Activated CD8-positive, alpha-beta T cell treated with anti-CD3 and anti-CD28 coated beads for 36 hours (primary cell): ENCODE results near the gene KRTAP2-2. TPM values are rescaled to one million over a fixed set of nuclear protein-coding genes. Genes with fewer than 3 reads are reported as not detected.

Experiments used
- ATAC-seq: fragments of 200-7000 bp; cut with Tn5 transposase; one replicate; pipeline ENCODE4 v1.10.0; 2021; ENCODE audit warnings: mild to moderate bottlenecking, moderate library complexity
- CTCF ChIA-PET: fragments of 350-600 bp; sonication (Branson Sonifier 250); formaldehyde crosslinking; loops from one replicate; lab custom pipeline; 2021; ENCODE audit warnings: antibody characterized with exemption; lab: Charles Lee
- POLR2A ChIA-PET: fragments of 350-600 bp; sonication (Branson Sonifier 250); formaldehyde crosslinking; loops from one replicate; lab custom pipeline; 2021; ENCODE audit warnings: antibody characterized with exemption; lab: Charles Lee
- DNase-seq: peaks from one replicate; pipeline ENCODE4 v3.0.0-alpha.2; 2020
- H3K27ac Mint-ChIP-seq: one replicate; pipeline ENCODE4 v1.8.0; 2021; ENCODE audit warnings: mild to moderate bottlenecking, mixed read lengths
- H3K27me3 Mint-ChIP-seq: one replicate; pipeline ENCODE4 v1.8.0; 2021; ENCODE audit warnings: mixed read lengths
- H3K36me3 Mint-ChIP-seq: one replicate; pipeline ENCODE4 v1.8.0; 2021; ENCODE audit warnings: low read depth, mixed read lengths
- H3K4me1 Mint-ChIP-seq: one replicate; pipeline ENCODE4 v1.8.0; 2021; ENCODE audit warnings: low read depth, mixed read lengths
- H3K4me3 Mint-ChIP-seq: one replicate; pipeline ENCODE4 v1.8.0; 2021; ENCODE audit warnings: mild to moderate bottlenecking, moderate library complexity, mixed read lengths
- H3K9me3 Mint-ChIP-seq: one replicate; pipeline ENCODE4 v1.8.0; 2021; ENCODE audit warnings: mixed read lengths
- intact Hi-C: fragments of 100-400 bp; cut with micrococcal nuclease; formaldehyde crosslinking; loops from one replicate; pipeline ENCODE4 v1.10.0; 2022
- total RNA-seq, 2 experiments: library from RNA; stranded (reverse); gene quantifications; one replicate each; pipeline ENCODE4 v1.2.3, GENCODE V29; 2021
- TF ChIP-seq, protein P1 (sequence below): fragments of 200-600 bp; IDR thresholded peaks from one replicate; pipeline ENCODE4 v1.8.0; 2022; ENCODE audit warnings: antibody characterized with exemption, mild to moderate bottlenecking

The KRTAP2-2 gene
- total RNA-seq, 2 experiments from 2014 or later: not detected

DNA sequence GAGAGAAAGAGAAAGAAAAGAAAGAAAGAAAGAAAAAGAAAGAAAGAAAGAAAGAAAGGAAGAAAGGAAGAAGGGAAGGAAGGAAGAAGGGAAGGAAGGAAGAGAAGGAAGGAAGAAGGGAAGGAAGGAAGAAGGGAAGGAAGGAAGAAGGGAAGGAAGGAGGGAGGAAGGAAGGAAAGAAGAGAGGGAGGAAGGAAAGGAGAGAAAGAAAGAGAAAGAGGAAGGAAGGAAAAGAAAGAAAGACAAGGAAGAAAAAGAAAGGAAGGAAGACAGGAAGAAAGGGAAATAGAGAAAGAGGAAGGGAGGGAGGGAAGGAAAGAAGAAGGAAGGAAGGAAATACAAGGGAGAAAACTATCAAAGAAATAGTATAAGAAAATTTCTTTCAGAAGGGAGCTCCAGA is 21.8 kb upstream of the KRTAP2-2 start:
- Mint-ChIP-seq H3K36me3 (no peaks in the 10 kb centered on the region), H3K4me3 (no peak overlapping the region), H3K9me3 (no peaks in the 10 kb centered on the region), H3K27ac (no peak overlapping the region), H3K27me3 (peaks cover 9% of the 10 kb centered on the region), H3K4me1 (no peaks in the 10 kb centered on the region)
- ATAC-seq (no peak), DNase-seq (no peak)
- intact Hi-C loops: no loop called here
- ChIA-PET POLR2A (no interaction called here), CTCF (no interaction called here)
- TF ChIP-seq, protein P1, sequence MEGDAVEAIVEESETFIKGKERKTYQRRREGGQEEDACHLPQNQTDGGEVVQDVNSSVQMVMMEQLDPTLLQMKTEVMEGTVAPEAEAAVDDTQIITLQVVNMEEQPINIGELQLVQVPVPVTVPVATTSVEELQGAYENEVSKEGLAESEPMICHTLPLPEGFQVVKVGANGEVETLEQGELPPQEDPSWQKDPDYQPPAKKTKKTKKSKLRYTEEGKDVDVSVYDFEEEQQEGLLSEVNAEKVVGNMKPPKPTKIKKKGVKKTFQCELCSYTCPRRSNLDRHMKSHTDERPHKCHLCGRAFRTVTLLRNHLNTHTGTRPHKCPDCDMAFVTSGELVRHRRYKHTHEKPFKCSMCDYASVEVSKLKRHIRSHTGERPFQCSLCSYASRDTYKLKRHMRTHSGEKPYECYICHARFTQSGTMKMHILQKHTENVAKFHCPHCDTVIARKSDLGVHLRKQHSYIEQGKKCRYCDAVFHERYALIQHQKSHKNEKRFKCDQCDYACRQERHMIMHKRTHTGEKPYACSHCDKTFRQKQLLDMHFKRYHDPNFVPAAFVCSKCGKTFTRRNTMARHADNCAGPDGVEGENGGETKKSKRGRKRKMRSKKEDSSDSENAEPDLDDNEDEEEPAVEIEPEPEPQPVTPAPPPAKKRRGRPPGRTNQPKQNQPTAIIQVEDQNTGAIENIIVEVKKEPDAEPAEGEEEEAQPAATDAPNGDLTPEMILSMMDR: no peak

DNA sequence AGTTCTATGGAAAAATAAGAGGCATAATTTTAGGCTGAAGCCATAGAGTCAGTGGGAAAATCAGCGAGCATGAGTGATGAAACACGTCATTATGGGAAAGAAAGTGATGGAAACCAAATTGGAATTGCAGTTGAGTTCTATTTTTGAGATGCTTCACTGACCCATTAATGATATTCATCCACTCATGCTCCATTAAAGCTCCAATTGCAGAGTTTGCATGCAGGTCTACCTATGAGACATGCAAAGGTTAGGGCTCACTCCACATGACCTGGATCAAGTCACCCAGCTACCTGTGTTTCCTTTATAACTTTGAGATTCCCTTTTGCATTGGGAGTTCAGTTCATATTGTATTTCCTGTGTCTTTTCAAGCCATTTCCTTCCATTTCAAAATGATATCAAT is 18.6 kb upstream of the KRTAP2-2 start:
- Mint-ChIP-seq H3K27me3 (peaks cover 9% of the 10 kb centered on the region), H3K27ac (no peak overlapping the region), H3K36me3 (no peaks in the 10 kb centered on the region), H3K4me3 (no peak overlapping the region), H3K9me3 (no peaks in the 10 kb centered on the region), H3K4me1 (no peaks in the 10 kb centered on the region)
- DNase-seq (no peak), ATAC-seq (no peak)
- ChIA-PET CTCF (no interaction called here), POLR2A (no interaction called here)
- TF ChIP-seq, protein P1: no peak
- intact Hi-C loops: no loop called here

DNA sequence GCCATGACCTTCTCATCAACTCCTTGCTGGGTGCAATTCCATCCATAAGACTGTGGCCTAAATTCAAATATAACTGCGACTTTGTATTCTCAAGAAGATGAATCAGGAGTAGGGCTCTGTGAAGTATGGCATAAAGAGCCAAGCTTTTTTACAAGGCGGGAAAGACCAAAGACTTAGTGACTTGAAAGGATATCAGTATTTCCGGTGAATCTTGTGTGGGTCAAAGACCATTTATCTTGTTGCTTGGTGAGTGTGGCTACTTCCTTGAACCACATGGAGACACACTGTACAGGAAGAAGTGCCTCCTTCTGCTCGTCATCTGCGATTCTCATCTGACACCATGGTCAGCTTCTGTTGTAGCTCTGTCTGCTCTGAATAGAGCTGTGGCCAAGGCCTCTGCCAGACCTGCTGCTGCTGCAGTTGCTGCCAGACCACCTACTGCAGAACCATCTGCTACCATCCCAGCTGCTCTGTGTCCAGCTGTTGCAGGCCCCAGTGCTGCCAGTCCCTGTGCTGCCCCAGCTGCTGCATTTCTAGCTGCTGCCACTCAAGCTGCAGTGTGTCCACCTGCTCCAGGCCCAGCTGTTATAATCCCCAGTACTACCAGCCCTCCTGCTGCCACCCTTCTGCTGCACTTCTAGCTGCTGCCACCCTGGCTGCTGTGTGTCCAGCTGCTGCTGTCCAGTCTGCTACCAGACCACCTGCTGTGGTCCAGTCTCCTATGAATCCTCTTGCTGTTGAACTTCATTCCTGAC is 16.8 kb upstream of the KRTAP2-2 start:
- Mint-ChIP-seq H3K9me3 (no peaks in the 10 kb centered on the region), H3K27ac (no peak overlapping the region), H3K4me1 (no peaks in the 10 kb centered on the region), H3K36me3 (no peaks in the 10 kb centered on the region), H3K27me3 (peaks cover 8% of the 10 kb centered on the region), H3K4me3 (no peak overlapping the region)
- ATAC-seq (no peak), DNase-seq (no peak)
- TF ChIP-seq, protein P1: no peak
- ChIA-PET POLR2A (no interaction called here), CTCF (interaction anchor here (0.5 kb wide), 1 partner anchor 129 kb away, joined by 3 read pairs; no protein-coding TSS in a partner anchor)
- intact Hi-C loops: no loop called here

DNA sequence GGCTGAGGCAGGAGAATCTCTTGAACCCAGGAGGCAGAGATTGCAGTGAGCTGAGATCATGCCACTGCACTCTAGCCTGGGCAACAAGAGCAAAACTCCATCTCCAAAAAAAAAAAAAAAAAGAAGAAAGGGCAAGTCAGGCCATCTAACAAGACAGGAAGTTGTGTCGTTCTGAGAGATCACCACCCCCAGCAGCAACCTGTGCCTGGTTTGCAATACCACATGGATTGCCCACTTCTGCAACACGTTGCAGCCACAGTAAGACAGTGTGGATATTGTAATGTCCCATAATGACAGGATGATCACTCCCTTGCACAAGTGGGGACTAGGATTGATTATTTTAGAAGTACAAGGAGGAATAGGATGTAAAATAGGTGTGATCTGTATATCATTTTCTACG is 14.0 kb upstream of the KRTAP2-2 start:
- intact Hi-C loops: no loop called here
- ChIA-PET POLR2A (no interaction called here), CTCF (no interaction called here)
- Mint-ChIP-seq H3K9me3 (no peaks in the 10 kb centered on the region), H3K4me1 (no peaks in the 10 kb centered on the region), H3K27me3 (no peaks in the 10 kb centered on the region), H3K27ac (no peak overlapping the region), H3K36me3 (no peaks in the 10 kb centered on the region), H3K4me3 (no peak overlapping the region)
- DNase-seq: no peak
- TF ChIP-seq, protein P1: no peak
- ATAC-seq: no peak

DNA sequence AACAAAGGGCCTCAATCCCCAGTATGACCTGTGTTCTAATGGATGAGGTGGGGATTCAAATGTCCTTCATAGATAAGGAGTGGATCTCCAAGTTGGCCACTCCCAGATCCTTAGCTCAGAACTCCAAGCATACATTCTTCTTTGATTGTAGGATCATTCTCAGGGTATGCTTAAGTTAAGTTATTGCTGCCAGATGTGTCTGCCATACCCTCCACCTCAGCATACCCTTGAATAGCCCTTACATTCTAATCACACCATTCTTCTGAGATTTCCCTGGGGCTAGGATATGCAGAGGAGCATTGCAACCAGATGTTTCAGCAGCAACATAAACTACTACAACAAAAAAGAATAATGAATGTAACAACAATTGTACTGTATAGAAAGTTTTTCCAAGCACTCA is 12.3 kb upstream of the KRTAP2-2 start:
- intact Hi-C loops: no loop called here
- no peak overlapping the region for H3K4me3 Mint-ChIP-seq
- peaks cover 2% of the 10 kb centered on the region for H3K27me3 Mint-ChIP-seq

More for the DNA sequence above, 12.3 kb upstream of the KRTAP2-2 start:
- Mint-ChIP-seq H3K9me3 (no peaks in the 10 kb centered on the region), H3K36me3 (no peaks in the 10 kb centered on the region), H3K27ac (no peak overlapping the region), H3K4me1 (no peaks in the 10 kb centered on the region)
- ChIA-PET CTCF (no interaction called here), POLR2A (no interaction called here)
- no peak for ATAC-seq
- no peak for DNase-seq
- TF ChIP-seq, protein P1: no peak
